ENCODE measurements around the gene HSD17B2.

The HSD17B2 gene

GRCh38 chr16:81996664-81997509, 38.2 kb upstream of the HSD17B2 start:
- no peaks in the 10 kb centered on the region for H3K9me2 ChIP-seq (ENCODE audit: low read depth, low read length)
- H3K36me3 ChIP-seq (ENCODE audit: insufficient read depth, low read length) = peaks cover 40% of the 10 kb centered on the region
- TF ChIP-seq EZH2 (IDR thresholded peaks at IDR 0.05; ENCODE audit: borderline replicate concordance, low read length) (no peak), CTCF (IDR thresholded peaks at IDR 0.05; ENCODE audit: low read length) (no peak; the same call in 1 of the 2 replicates)
- H3K4me2 ChIP-seq (ENCODE audit: low read length) = no peak overlapping the region
- no peaks in the 10 kb centered on the region for H3K79me2 ChIP-seq (ENCODE audit: insufficient read depth, low read length)
- H3K27me3 ChIP-seq (ENCODE audit: insufficient read depth, low read length) = no peaks in the 10 kb centered on the region
- no peaks in the 10 kb centered on the region for H3K4me1 ChIP-seq (ENCODE audit: insufficient read depth, low read length, severe bottlenecking)
- no peak overlapping the region for H2AFZ ChIP-seq (ENCODE audit: low read length)
- H3K9ac ChIP-seq (ENCODE audit: low read length) = no peak overlapping the region
- no peak overlapping the region for H3K27ac ChIP-seq (ENCODE audit: low read depth, low read length, poor library complexity, severe bottlenecking)
- no peak overlapping the region for H3K4me3 ChIP-seq (ENCODE audit: low read depth, low read length, poor library complexity, severe bottlenecking)
- H4K20me1 ChIP-seq (ENCODE audit: insufficient read depth, low read length) = no peaks in the 10 kb centered on the region
- H3F3A ChIP-seq (ENCODE audit: insufficient read depth, low read length) = no peaks in the 10 kb centered on the region
- no peaks in the 10 kb centered on the region for H3K9me3 ChIP-seq (ENCODE audit: low read length)

- Histone ChIP-seq H3K9ac (ENCODE audit: low read length) (no peak overlapping the region), H3K36me3 (ENCODE audit: insufficient read depth, low read length) (peaks cover 40% of the 10 kb centered on the region), H3K27me3 (ENCODE audit: insufficient read depth, low read length) (no peaks in the 10 kb centered on the region), H3F3A (ENCODE audit: insufficient read depth, low read length) (no peaks in the 10 kb centered on the region), H3K9me3 (ENCODE audit: low read length) (no peaks in the 10 kb centered on the region), H3K4me2 (ENCODE audit: low read length) (no peak overlapping the region), H3K27ac (ENCODE audit: low read depth, low read length, poor library complexity, severe bottlenecking) (no peak overlapping the region), H2AFZ (ENCODE audit: low read length) (no peak overlapping the region), H3K4me1 (ENCODE audit: insufficient read depth, low read length, severe bottlenecking) (no peaks in the 10 kb centered on the region), H4K20me1 (ENCODE audit: insufficient read depth, low read length) (no peaks in the 10 kb centered on the region), H3K79me2 (ENCODE audit: insufficient read depth, low read length) (no peaks in the 10 kb centered on the region), H3K4me3 (ENCODE audit: low read depth, low read length, poor library complexity, severe bottlenecking) (no peak overlapping the region), H3K9me2 (ENCODE audit: low read depth, low read length) (no peaks in the 10 kb centered on the region)
- no peak for TF ChIP-seq EZH2 (IDR thresholded peaks at IDR 0.05; ENCODE audit: borderline replicate concordance, low read length)
- no peak for TF ChIP-seq CTCF (IDR thresholded peaks at IDR 0.05; ENCODE audit: low read length)
These were observed 37.3 kb upstream of the HSD17B2 start for GRCh38 chr16:81997738-81998137.

- TF ChIP-seq EZH2 (IDR thresholded peaks at IDR 0.05; ENCODE audit: borderline replicate concordance, low read length) = no peak
- no peak overlapping the region for H3K9ac ChIP-seq (ENCODE audit: low read length)
- H4K20me1 ChIP-seq (ENCODE audit: insufficient read depth, low read length) = no peaks in the 10 kb centered on the region
These were observed 32.2 kb upstream of the HSD17B2 start for GRCh38 chr16:82002831-82003230.

More at GRCh38 chr16:82002831-82003230, 32.2 kb upstream of the HSD17B2 start:
- Histone ChIP-seq H3K4me3 (ENCODE audit: low read depth, low read length, poor library complexity, severe bottlenecking) (no peak overlapping the region), H2AFZ (ENCODE audit: low read length) (no peak overlapping the region), H3K4me1 (ENCODE audit: insufficient read depth, low read length, severe bottlenecking) (no peaks in the 10 kb centered on the region), H3K36me3 (ENCODE audit: insufficient read depth, low read length) (peaks cover 40% of the 10 kb centered on the region), H3K9me2 (ENCODE audit: low read depth, low read length) (no peaks in the 10 kb centered on the region), H3K27ac (ENCODE audit: low read depth, low read length, poor library complexity, severe bottlenecking) (no peak overlapping the region), H3K9me3 (ENCODE audit: low read length) (no peaks in the 10 kb centered on the region), H3F3A (ENCODE audit: insufficient read depth, low read length) (no peaks in the 10 kb centered on the region), H3K79me2 (ENCODE audit: insufficient read depth, low read length) (no peaks in the 10 kb centered on the region), H3K4me2 (ENCODE audit: low read length) (no peak overlapping the region), H3K27me3 (ENCODE audit: insufficient read depth, low read length) (no peaks in the 10 kb centered on the region)
